Uterus (tissue), 2 donors: ENCODE results near the gene TARBP2.

Experiments used
- POLR2A ChIP-seq, 2 donors: fragments of 450-650 bp; IDR thresholded peaks; one replicate each; pipeline ENCODE4 v1.6.1; 2016; ENCODE audit warnings: antibody characterized with exemption in 2 of 2, mild to moderate bottlenecking in 1 of 2, moderate library complexity in 1 of 2
- TF ChIP-seq, protein P1 (sequence below), 4 experiments: fragments of 200-600 bp in 2 of 4; fragments of 450-650 bp in 2 of 4; sonication (generic) in 2 of 4; IDR thresholded peaks; one replicate each; pipeline ENCODE4 v1.5.1; 2016 to 2019; ENCODE audit warnings: antibody characterized with exemption in 4 of 4, mild to moderate bottlenecking in 2 of 4, moderate library complexity in 1 of 4

DNA sequence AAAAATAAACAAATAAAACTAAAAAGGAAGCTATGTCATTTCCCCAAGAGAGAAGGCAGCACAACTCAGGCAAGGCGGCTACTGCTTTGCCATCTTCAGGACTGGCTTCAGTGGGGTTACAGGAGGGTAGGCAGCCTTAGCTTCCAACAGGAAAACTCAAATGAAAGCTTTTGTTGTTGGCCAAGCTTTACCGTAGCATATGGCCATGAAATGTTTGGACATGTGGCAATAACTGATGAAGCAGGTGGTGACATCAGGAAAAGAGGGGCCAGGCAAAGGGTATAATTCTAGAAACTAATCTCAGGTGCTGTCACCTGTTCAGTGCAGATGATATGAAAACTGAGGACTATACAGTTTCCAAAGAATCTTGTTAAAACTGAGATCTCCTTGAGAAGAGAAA lies 29.0 kb downstream of the TARBP2 start:
- TF ChIP-seq, protein P1, sequence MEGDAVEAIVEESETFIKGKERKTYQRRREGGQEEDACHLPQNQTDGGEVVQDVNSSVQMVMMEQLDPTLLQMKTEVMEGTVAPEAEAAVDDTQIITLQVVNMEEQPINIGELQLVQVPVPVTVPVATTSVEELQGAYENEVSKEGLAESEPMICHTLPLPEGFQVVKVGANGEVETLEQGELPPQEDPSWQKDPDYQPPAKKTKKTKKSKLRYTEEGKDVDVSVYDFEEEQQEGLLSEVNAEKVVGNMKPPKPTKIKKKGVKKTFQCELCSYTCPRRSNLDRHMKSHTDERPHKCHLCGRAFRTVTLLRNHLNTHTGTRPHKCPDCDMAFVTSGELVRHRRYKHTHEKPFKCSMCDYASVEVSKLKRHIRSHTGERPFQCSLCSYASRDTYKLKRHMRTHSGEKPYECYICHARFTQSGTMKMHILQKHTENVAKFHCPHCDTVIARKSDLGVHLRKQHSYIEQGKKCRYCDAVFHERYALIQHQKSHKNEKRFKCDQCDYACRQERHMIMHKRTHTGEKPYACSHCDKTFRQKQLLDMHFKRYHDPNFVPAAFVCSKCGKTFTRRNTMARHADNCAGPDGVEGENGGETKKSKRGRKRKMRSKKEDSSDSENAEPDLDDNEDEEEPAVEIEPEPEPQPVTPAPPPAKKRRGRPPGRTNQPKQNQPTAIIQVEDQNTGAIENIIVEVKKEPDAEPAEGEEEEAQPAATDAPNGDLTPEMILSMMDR (IDR thresholded peaks at IDR 0.05), result no peak
- no peak for TF ChIP-seq POLR2A (IDR thresholded peaks at IDR 0.05)
